HG03139 (cell line): ENCODE data around the gene WRAP53.
"Not testable (repeated sequence)": the region's sequence is repeated elsewhere in the genome, so short reads cannot be mapped to it uniquely, and the experiment has no call there.

ENCODE experiments used
- ATAC-seq: cut with Tn5 transposase; IDR thresholded peaks from one replicate; pipeline ENCODE4 v1.9.1; 2021; ENCODE audit not compliant: unreplicated experiment

The WRAP53 gene

GRCh38 chr17:7687908-7688807, at the start of gene WRAP53:
TSS of gene WRAP53 (plus strand) at chr17:7688477. CDS start at chr17:7688649, 172 bp downstream.
- ATAC-seq: peak; percentile 63

GRCh38 chr17:7640783-7641182, 47.5 kb upstream of the WRAP53 start:
- no peak for ATAC-seq

GRCh38 chr17:7641635-7642034, 46.6 kb upstream of the WRAP53 start:
- ATAC-seq: not testable (repeated sequence)

- ATAC-seq: no peak
Measured at GRCh38 chr17:7644775-7645174, 43.5 kb upstream of the WRAP53 start.

- no peak for ATAC-seq
Measured at GRCh38 chr17:7646457-7646856, 41.8 kb upstream of the WRAP53 start.

- ATAC-seq: no peak
Measured at GRCh38 chr17:7647018-7647417, 41.3 kb upstream of the WRAP53 start.

GRCh38 chr17:7650509-7651096, 37.7 kb upstream of the WRAP53 start, which contains the start of gene ATP1B2:
TSS of gene ATP1B2 (plus strand) at chr17:7650926. CDS start at chr17:7651519, 593 bp downstream.
- no peak for ATAC-seq

GRCh38 chr17:7651097-7651664, 37.1 kb upstream of the WRAP53 start:
- ATAC-seq: no peak

- ATAC-seq: no peak
Measured at GRCh38 chr17:7651665-7652387, 36.5 kb upstream of the WRAP53 start.

GRCh38 chr17:7652388-7653356, 35.6 kb upstream of the WRAP53 start:
- ATAC-seq: no peak

- ATAC-seq: no peak
Measured at GRCh38 chr17:7654832-7655540, 33.3 kb upstream of the WRAP53 start.

- no peak for ATAC-seq
Measured at GRCh38 chr17:7655541-7655840, 32.8 kb upstream of the WRAP53 start.

GRCh38 chr17:7656958-7657609, 31.2 kb upstream of the WRAP53 start:
- no peak for ATAC-seq

GRCh38 chr17:7667656-7668406, 20.4 kb upstream of the WRAP53 start:
- no peak for ATAC-seq

- no peak for ATAC-seq
Measured at GRCh38 chr17:7668482-7668881, 19.8 kb upstream of the WRAP53 start.

GRCh38 chr17:7673239-7673638, 15.0 kb upstream of the WRAP53 start:
- no peak for ATAC-seq

- no peak for ATAC-seq
Measured at GRCh38 chr17:7674934-7675333, 13.3 kb upstream of the WRAP53 start.

GRCh38 chr17:7676533-7676932, 11.7 kb upstream of the WRAP53 start:
- no peak for ATAC-seq
